Astrocyte (in vitro differentiated cells and primary cell): ENCODE results near the gene ERG. TPM values are rescaled to one million over a fixed set of nuclear protein-coding genes. Genes with fewer than 3 reads are reported as not detected.

Experiments used
- DNase-seq: peaks from one replicate; pipeline ENCODE4 v3.0.0-alpha.2; 2010; ENCODE audit warnings: low read depth
- FAIRE-seq: peaks from 2 replicates; lab custom pipeline; 2011; peaks lifted over from hg19 to GRCh38; lab: Jason Lieb, UNC
- H2AFZ ChIP-seq: 2 replicates; pipeline ENCODE4 v1.6.0; 2012; ENCODE audit warnings: low read depth, low read length, inconsistent platforms
- H3K27ac ChIP-seq: 2 replicates; pipeline ENCODE4 v1.5.1; 2011; ENCODE audit warnings: low read depth, low read length, inconsistent platforms
- H3K27me3 ChIP-seq: 2 replicates; pipeline ENCODE4 v1.6.0; 2011; ENCODE audit warnings: low read length, inconsistent platforms; ENCODE audit not compliant: insufficient read depth
- H3K36me3 ChIP-seq: 2 replicates; pipeline ENCODE4 v1.5.1; 2011; ENCODE audit warnings: low read length, inconsistent platforms; ENCODE audit not compliant: insufficient read depth
- H3K4me1 ChIP-seq: 2 replicates; pipeline ENCODE4 v1.5.1; 2011; ENCODE audit warnings: low read length, inconsistent platforms; ENCODE audit not compliant: insufficient read depth
- H3K4me2 ChIP-seq: 2 replicates; pipeline ENCODE4 v1.6.0; 2012; ENCODE audit warnings: low read length, inconsistent platforms
- H3K4me3 ChIP-seq: 2 replicates; pipeline ENCODE4 v1.5.1; 2011; ENCODE audit warnings: low read depth, mild to moderate bottlenecking, low read length, inconsistent platforms; ENCODE audit not compliant: insufficient read depth
- H3K79me2 ChIP-seq: 2 replicates; pipeline ENCODE4 v1.6.0; 2012; ENCODE audit warnings: mild to moderate bottlenecking, low read length, inconsistent platforms; ENCODE audit not compliant: insufficient read depth
- H3K9ac ChIP-seq: 2 replicates; pipeline ENCODE4 v1.6.0; 2012; ENCODE audit warnings: mild to moderate bottlenecking, low read length, inconsistent platforms
- H3K9me3 ChIP-seq: 2 replicates; pipeline ENCODE4 v1.5.1; 2012; ENCODE audit warnings: low read depth, mild to moderate bottlenecking, low read length, inconsistent platforms; ENCODE audit not compliant: insufficient read depth
- H4K20me1 ChIP-seq: 2 replicates; pipeline ENCODE4 v1.6.0; 2012; ENCODE audit warnings: low read length, inconsistent platforms; ENCODE audit not compliant: insufficient read depth
- H3K27ac Mint-ChIP-seq: one replicate; pipeline ENCODE4 v1.8.0; 2021; ENCODE audit warnings: mild to moderate bottlenecking, mixed read lengths; ENCODE audit not compliant: unreplicated experiment
- H3K27me3 Mint-ChIP-seq: one replicate; pipeline ENCODE4 v1.8.0; 2021; ENCODE audit warnings: low read depth, mixed read lengths; ENCODE audit not compliant: unreplicated experiment
- H3K36me3 Mint-ChIP-seq: one replicate; pipeline ENCODE4 v1.8.0; 2021; ENCODE audit warnings: low read depth, mixed read lengths; ENCODE audit not compliant: unreplicated experiment
- H3K4me1 Mint-ChIP-seq: one replicate; pipeline ENCODE4 v1.8.0; 2021; ENCODE audit warnings: low read depth, mixed read lengths; ENCODE audit not compliant: unreplicated experiment
- H3K4me3 Mint-ChIP-seq: one replicate; pipeline ENCODE4 v1.8.0; 2021; ENCODE audit warnings: mild to moderate bottlenecking, moderate library complexity, mixed read lengths; ENCODE audit not compliant: unreplicated experiment
- H3K9me3 Mint-ChIP-seq: one replicate; pipeline ENCODE4 v1.8.0; 2021; ENCODE audit warnings: mild to moderate bottlenecking, mixed read lengths; ENCODE audit not compliant: unreplicated experiment
- EZH2 ChIP-seq: IDR thresholded peaks from 2 replicates; pipeline ENCODE4 v1.6.1; 2012; ENCODE audit warnings: mild to moderate bottlenecking, low read length, inconsistent platforms; ENCODE audit not compliant: insufficient read depth
- total RNA-seq: library from RNA; stranded (reverse); gene quantifications from 2 replicates; pipeline ENCODE4 v1.2.1, GENCODE V29; 2021
- TF ChIP-seq, protein P1 (sequence below): IDR thresholded peaks from 2 replicates; pipeline ENCODE4 v1.5.1; 2011; ENCODE audit warnings: low read depth, mild to moderate bottlenecking, inconsistent platforms, low read length, moderate library complexity; ENCODE audit not compliant: insufficient read depth

The ERG gene
- total RNA-seq, 1 donor from 2014 or later, result 0.84 TPM

DNA sequence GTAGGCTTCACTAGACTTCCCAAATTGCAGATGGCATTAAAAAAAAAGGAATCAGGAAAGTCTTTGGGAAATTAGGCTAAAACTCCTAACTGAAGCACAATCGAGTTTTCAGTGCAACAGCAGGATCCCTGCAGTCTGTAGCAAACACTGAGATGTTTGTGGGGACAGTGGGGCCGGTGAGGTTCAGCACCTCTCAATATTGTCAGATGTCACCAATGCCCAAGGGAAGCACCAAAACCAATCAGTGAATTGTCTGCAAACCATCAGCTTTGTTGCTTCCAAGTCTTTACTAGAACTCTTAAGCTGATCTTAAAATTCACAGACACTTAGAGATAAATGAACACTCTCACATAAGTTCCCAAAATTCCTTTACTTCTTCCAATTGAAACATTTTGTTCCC, 2.6 kb downstream of the ERG start:
- Mint-ChIP-seq H3K27ac (no peak overlapping the region), H3K9me3 (no peaks in the 10 kb centered on the region), H3K4me1 (peaks cover 12% of the 10 kb centered on the region), H3K4me3 (no peak overlapping the region), H3K36me3 (no peaks in the 10 kb centered on the region), H3K27me3 (peaks cover 1% of the 10 kb centered on the region)
- no peak overlapping the region for H2AFZ ChIP-seq
- no peak overlapping the region for H3K4me3 ChIP-seq
- H3K27ac ChIP-seq, result no peak overlapping the region
- FAIRE-seq (no peak), DNase-seq (no peak)
- TF ChIP-seq, protein P1, sequence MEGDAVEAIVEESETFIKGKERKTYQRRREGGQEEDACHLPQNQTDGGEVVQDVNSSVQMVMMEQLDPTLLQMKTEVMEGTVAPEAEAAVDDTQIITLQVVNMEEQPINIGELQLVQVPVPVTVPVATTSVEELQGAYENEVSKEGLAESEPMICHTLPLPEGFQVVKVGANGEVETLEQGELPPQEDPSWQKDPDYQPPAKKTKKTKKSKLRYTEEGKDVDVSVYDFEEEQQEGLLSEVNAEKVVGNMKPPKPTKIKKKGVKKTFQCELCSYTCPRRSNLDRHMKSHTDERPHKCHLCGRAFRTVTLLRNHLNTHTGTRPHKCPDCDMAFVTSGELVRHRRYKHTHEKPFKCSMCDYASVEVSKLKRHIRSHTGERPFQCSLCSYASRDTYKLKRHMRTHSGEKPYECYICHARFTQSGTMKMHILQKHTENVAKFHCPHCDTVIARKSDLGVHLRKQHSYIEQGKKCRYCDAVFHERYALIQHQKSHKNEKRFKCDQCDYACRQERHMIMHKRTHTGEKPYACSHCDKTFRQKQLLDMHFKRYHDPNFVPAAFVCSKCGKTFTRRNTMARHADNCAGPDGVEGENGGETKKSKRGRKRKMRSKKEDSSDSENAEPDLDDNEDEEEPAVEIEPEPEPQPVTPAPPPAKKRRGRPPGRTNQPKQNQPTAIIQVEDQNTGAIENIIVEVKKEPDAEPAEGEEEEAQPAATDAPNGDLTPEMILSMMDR, result no peak
- TF ChIP-seq EZH2, result no peak
- no peaks in the 10 kb centered on the region for H3K9me3 ChIP-seq
- H3K36me3 ChIP-seq, result no peaks in the 10 kb centered on the region
- no peaks in the 10 kb centered on the region for H3K79me2 ChIP-seq
- H4K20me1 ChIP-seq, result no peaks in the 10 kb centered on the region
- H3K27me3 ChIP-seq, result no peaks in the 10 kb centered on the region
- H3K9ac ChIP-seq, result no peak overlapping the region
- no peak overlapping the region for H3K4me2 ChIP-seq
- peaks cover 13% of the 10 kb centered on the region for H3K4me1 ChIP-seq

DNA sequence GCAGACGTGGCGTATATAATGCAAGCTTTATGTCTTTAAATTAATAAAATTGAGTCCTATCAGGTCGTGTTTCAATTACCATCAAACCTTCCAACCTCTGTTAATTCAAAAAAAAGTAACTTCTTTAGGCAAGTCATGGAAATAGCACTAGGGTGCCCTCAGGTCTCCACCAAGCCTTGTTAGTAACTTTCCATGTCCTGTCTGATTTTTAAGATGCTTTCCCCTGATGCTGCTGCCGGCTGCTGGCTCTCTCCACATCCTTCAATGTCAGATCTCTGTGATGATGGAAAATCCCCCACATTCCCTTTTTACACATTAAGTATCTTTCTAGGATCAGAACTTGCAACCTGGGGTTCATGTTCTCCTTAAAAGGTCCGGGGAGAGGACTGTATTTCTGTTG, 3.0 kb downstream of the ERG start:
- no peaks in the 10 kb centered on the region for H3K36me3 Mint-ChIP-seq

DNA sequence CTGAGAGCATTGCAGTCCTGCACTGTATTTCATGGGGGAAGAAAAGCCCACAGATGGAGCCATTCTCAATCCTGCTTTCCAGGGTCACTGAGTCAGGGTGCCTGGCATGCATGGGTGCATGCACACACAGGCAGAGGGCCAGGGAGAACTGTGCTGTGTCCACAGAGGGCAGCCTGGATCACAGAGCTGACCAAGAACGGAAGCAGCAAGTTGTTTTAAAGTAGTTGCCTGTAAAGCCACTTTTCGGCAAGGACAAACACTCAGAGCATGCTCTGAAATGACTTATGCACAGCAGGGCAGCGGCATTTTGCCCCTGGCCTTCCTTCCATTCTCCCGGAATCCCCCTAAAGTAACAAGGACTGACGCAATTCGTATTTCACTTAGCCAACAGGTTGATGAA, 3.6 kb downstream of the ERG start:
- H3K4me2 ChIP-seq, result peak overlapping the region; percentile 37
- TF ChIP-seq, protein P1, result no peak
- no peak for TF ChIP-seq EZH2
- no peak overlapping the region for H3K4me3 ChIP-seq
- Mint-ChIP-seq H3K4me1 (peaks cover 12% of the 10 kb centered on the region), H3K27me3 (peaks cover 1% of the 10 kb centered on the region), H3K27ac (no peak overlapping the region), H3K9me3 (no peaks in the 10 kb centered on the region), H3K4me3 (no peak overlapping the region), H3K36me3 (no peaks in the 10 kb centered on the region)
- H3K36me3 ChIP-seq, result no peaks in the 10 kb centered on the region
- no peak overlapping the region for H3K9ac ChIP-seq
- H3K27me3 ChIP-seq, result no peaks in the 10 kb centered on the region
- H3K4me1 ChIP-seq, result peaks cover 13% of the 10 kb centered on the region
- H3K79me2 ChIP-seq, result no peaks in the 10 kb centered on the region
- FAIRE-seq, result no peak
- H3K9me3 ChIP-seq, result no peaks in the 10 kb centered on the region
- H2AFZ ChIP-seq, result no peak overlapping the region
- no peak overlapping the region for H3K27ac ChIP-seq
- no peaks in the 10 kb centered on the region for H4K20me1 ChIP-seq
- DNase-seq, result peak; percentile 45

More for the DNA sequence above, 3.0 kb downstream of the ERG start:
- DNase-seq (no peak), FAIRE-seq (no peak)
- H4K20me1 ChIP-seq, result no peaks in the 10 kb centered on the region
- H3K27ac ChIP-seq, result no peak overlapping the region
- no peaks in the 10 kb centered on the region for H3K79me2 ChIP-seq
- no peak overlapping the region for H3K4me3 ChIP-seq
- Mint-ChIP-seq H3K9me3 (no peaks in the 10 kb centered on the region), H3K4me1 (peaks cover 12% of the 10 kb centered on the region), H3K27me3 (peaks cover 1% of the 10 kb centered on the region), H3K4me3 (no peak overlapping the region), H3K27ac (no peak overlapping the region)
- peaks cover 13% of the 10 kb centered on the region for H3K4me1 ChIP-seq
- H3K36me3 ChIP-seq, result no peaks in the 10 kb centered on the region
- no peaks in the 10 kb centered on the region for H3K9me3 ChIP-seq
- no peak overlapping the region for H3K9ac ChIP-seq
- no peak overlapping the region for H3K4me2 ChIP-seq
- H2AFZ ChIP-seq, result no peak overlapping the region
- no peak for TF ChIP-seq EZH2
- TF ChIP-seq, protein P1, result no peak
- no peaks in the 10 kb centered on the region for H3K27me3 ChIP-seq
